Vagina (tissue), 2 donors: ENCODE results near the gene TMC5.

Experiments
- CTCF ChIP-seq, 3 experiments: fragments of 450-650 bp in 2 of 3; fragments of 200-600 bp in 1 of 3; sonication (generic) in 1 of 3; IDR thresholded peaks; one replicate each; pipeline ENCODE4 v1.5.1; 2017 to 2019; ENCODE audit warnings: antibody characterized with exemption in 3 of 3, mild to moderate bottlenecking in 2 of 3, moderate library complexity in 2 of 3
- POLR2A ChIP-seq, 2 donors: fragments of 450-650 bp; IDR thresholded peaks; one replicate each; pipeline ENCODE4 v1.6.1; 2017; ENCODE audit warnings: antibody characterized with exemption in 2 of 2, mild to moderate bottlenecking in 2 of 2, moderate library complexity in 2 of 2
- POLR2AphosphoS5 ChIP-seq, 2 donors: sonication (generic); formaldehyde crosslinking; IDR thresholded peaks; one replicate each; pipeline ENCODE4 v1.9.0; 2017; ENCODE audit warnings: antibody characterized with exemption in 2 of 2, mild to moderate bottlenecking in 2 of 2, low read depth in 1 of 2; ENCODE audit not compliant: insufficient read depth in 1 of 2

- TF ChIP-seq POLR2A (IDR thresholded peaks at IDR 0.05) (no peak), CTCF (IDR thresholded peaks at IDR 0.05) (no peak), POLR2AphosphoS5 (IDR thresholded peaks at IDR 0.05; ENCODE audit: insufficient read depth in 1 of 2, low read depth in 1 of 2) (no peak)
Measured at GRCh38 chr16:19499006-19499405, 81.3 kb downstream of the TMC5 start.
